ENCODE results near the gene ZNF683.
A peak's percentile ranks its signal among the peaks of the same experiment; 100 is the strongest.

ZNF683 gene

DNA sequence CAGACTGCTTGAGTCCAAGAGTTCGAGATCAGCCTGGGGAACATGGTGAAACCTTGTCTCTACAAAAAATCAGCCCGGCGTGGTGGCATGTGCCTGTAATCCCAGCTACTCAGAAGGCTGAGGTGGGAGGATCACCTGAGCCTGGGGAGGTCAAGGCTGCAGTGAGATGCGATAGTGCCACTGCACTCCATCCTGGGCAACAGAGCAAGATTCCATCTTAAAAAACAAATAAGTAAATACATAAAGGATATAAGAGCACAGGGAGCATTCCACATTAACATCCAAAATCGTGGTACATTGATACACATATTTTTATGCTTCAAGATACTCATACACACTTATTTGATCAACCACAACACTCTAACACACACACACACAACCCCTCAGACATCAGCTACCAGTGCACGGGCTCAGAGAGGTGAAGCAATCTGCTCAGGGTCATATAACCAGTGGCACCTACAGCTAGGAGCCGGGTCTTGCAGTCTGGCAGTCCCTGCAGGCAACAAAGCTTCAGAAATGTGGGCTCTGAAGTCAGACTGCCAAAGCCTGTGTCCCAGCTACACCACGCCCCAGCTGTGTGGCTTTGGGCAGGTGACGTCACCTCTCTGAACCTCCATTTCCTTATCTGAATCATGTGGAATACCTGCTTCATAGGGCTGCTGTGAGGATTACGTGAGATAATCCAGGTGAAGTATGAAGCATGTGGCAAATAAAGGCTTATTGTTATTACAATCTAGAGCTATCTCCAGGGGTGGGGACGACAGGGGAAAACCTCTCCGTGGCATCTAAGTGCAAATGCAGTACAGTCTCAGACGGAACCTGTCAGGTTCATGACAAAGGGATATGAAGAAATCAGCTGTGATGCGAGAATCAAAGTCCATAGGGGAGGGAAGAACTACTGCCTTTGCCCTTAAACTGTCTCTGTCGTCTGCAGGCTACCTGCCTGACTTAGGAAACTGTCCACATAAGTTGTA is 13.9 kb downstream of the ZNF683 start:
- peak; percentile 50 to 62 for DNase-seq (ENCODE audit: low read depth in 2 of 2)

DNA sequence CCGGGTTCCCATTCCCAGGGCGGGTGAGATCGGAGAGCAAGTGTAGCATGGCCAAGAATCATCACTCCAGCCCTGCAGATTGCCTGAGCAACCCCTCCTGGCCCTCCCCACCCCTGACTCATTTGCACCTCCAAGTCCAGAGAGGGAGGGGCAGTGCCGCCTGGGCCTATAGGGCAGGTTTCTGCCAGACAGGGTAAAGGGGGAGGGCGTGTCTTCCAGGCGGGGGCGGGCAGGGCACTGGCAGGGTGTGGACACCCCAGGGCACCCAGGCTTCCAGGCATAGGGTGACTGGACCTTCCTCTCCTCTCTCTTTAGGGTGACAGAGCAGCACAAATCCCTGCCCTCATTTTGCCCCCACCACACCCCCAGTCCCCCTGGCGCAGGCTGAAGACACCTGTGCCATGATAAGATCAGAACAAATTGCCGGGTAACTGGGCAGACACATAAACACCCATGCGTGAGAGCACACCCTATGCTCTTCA is 15.4 kb downstream of the ZNF683 start:
- no peak for DNase-seq (ENCODE audit: low read depth in 2 of 2)

DNA sequence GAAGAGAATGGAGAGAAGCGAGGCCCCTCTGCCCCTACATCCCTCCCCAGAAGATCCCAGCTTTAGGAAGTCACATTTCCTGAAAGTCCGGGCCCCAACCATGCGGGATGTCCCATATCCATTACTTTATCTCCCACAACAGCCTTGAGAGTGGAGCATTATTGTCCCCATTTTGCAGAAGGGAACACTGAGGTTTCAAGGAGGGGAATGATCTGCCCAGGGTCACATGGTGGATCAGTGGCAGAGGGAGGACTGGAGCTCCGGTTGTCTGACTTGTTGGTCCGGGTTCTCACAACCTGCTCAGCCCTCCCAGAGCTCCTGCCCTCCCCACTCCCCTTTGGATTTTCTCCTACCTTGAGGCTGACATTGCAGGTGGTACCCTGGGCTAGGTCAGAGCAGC is 16.4 kb downstream of the ZNF683 start:
- DNase-seq (ENCODE audit: low read depth in 2 of 2), result no peak

DNA sequence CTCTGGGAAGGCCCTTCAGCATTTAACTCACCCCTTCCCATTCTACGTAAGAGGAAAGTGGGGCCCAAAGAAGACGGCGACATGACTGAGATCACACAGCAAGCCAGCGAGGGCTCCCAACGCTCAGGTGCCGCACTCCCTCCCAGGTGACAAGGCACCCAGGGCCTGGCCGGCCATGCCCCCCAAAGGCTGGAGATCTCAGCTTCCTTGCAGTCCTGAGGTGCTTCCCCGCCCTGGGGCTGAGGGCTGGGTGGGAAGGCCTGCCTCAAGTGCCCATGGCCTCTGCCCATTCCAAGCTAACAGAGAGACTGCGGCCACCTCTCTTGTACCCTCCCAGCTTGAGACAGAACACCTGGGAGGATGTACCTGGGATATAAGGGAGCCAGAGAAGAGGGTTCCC is 17.6 kb downstream of the ZNF683 start:
- DNase-seq (ENCODE audit: low read depth in 2 of 2), result no peak

DNA sequence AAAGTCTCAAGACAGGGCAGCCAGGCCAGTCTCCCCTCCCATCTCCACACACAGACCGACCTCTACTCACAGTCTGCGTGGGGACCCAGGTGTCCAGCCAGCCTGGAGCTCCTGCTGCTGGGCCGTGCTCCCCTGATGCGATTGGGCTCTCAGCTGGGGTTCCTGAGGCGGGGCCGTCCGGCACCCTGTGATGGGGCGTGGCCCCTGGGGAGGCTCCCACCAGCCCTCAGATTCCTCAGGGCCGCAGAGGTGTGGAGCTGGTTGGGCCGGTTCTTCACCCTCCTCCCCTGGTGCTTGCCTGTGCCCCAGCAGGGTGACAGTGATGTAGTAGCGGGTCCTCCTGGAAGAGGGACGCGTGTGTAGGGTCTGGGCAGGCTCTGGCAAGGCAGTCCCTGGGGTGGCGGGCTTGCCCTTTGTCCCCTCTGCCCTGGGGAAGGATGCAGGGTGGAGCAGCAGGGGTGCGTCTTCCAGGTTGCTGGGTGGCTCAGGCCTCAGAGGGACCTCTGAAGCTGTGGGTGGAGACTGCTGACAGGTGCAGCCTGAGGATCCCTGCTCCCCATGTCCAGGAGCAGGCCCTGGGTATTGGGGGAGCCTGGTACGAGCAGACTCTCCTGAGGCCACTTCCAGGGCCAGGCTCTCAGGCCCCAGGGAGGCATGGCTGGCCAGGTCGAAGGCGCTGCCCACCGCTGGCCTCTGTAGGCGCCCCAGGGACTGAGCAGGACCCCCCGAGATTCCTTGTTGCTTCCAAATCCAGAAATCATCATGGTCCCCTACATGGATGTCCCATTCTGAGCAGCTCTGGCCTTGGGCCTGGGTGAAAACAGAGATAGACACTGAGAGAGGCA is 18.4 kb downstream of the ZNF683 start, which contains the start of gene CRYBG2:
Gene CRYBG2 (minus strand): TSS at position 155 of the 845 bp plus-strand sequence. CDS start 7,473 bp downstream, outside the sequence.
- no peak for DNase-seq (ENCODE audit: low read depth in 2 of 2)

DNA sequence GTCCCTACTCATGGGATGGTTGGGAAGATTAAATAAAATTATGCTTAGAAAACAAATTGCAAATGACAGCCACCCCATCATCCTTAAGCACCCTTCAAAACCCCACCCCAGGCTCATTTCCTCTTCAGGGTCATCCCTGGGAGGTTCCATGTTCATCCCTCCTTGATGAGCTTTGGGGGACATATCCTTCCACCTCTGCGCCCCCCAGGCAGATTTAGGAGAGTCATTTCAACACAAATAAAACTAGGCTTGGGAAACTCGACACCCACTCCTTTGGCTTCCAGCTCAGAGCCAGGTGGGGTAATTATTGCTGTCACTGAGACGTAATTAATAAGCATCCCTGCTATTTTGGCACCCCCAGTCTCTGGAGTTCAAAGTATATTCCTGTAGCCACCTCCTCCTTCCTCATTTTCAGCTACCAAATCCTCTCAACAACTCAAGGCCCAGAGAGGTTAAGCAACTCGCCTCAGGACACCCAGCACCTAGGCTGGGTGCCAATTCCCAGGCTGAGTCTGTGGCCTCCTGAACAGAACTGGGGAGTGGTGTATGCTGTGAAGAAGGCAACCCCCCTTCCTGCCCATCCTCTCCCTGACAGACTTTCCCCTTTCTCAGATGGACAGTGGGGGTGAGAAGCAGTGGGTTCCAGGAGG is 19.2 kb downstream of the ZNF683 start:
- no peak for DNase-seq (ENCODE audit: low read depth in 2 of 2)

DNA sequence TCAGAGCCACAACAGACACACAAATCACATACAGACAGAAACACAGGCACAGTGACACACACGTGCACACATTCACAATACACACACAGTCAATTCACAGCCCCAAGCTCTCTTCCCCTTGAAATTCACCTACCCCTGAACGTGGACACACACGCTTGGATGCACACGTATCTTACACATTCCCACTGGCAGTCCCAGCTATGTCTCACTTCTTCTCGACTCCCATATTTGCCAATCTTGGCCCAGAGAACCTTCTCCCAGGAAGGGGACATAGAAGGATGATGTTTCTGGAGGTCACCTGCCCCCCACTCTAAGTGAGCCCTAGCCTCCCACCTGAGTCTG is 20.2 kb downstream of the ZNF683 start:
- DNase-seq (ENCODE audit: low read depth in 2 of 2), result no peak

DNA sequence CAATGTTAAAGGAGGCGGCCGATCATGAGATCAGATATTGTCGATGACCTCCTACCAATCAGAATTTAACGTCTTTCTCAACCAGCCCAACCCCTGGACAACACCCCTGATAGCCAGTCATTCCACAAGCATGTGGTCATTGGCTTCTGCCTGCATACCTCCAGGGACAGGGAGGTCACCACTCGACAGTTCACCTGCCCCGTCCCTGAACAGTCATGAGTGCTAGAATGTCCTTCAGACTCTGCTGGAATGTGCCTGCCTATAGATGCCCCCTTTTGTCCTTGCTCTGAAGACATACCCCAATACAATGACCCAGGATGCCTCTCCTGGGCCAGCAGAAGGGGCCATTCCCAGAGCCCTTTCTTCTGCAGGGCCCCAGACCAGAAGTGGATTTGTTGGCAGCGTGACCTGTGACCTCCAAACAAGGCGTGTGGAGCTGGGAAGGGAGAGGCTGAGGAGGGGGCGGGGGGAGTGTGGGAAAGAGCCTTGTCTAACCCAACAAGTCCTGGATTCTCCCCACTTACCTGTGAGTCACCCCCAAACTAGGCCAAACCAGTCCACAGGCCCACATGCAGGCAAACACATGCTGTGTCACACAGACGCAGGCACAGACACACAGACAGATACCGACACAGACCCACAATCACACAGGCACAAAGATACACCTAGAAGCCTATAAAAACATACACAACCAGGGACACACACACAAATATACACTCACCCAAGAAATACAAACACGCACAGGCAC is 20.8 kb downstream of the ZNF683 start:
- no peak for DNase-seq (ENCODE audit: low read depth in 2 of 2)

DNA sequence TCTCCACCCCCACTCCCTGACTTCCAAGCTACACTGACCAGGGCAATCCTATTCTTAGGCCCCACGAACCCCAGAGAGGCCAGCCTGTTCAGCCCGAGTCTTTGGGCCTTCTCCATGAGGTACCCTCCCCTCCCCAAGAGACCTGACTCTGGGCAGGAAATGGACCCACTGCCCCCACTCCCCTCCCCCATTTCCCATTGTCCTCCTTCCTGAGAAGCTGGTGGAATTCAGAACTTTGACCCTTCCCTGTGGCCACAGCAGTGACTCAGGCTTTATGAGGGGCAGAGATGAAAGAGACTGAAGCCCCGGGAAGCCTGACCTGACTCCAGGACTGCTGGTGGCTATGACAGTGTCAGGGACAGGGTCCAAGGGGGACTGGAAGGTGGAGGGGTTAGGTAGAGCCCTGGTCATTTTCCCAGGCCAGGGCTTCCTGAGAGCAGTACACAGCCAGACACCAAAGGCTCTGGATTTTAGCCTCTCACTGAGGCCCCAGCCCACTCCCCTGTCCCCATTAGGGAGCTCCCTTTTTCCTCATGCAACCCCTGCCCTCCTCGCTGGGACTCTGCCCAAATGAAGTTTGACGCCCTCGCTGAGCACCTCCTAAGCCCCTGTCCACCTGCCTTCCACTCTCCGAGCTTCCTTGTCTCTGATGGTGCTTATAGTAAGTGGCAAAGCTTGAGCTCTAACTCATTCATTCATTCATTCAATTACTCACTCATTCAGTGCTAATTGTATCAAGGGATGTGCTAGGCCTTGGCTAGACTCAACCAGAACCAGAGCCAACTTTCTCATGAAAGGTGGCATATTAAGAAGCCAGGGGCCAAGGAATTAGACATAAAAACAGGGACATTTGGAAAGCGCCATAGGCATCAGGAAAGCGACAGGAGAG is 21.6 kb downstream of the ZNF683 start:
- DNase-seq (ENCODE audit: low read depth in 2 of 2), result no peak

DNA sequence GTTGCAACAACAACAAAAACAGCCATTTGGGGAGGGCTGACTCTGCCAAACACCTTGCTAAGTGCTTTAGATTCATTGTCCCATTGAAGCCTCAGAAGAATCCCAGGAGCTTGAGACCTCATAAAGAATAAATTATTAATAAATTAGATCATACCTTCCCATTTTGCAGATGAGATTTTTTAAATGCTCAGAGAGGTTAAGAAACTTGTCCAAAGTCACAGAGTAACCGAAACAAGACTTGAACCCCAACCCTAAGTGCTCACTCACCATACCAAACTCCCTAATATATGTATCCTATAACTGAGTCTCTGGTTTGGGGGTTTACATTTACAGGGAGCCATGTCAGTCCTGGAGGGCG is 22.2 kb downstream of the ZNF683 start:
- DNase-seq (ENCODE audit: low read depth in 2 of 2), result no peak

DNA sequence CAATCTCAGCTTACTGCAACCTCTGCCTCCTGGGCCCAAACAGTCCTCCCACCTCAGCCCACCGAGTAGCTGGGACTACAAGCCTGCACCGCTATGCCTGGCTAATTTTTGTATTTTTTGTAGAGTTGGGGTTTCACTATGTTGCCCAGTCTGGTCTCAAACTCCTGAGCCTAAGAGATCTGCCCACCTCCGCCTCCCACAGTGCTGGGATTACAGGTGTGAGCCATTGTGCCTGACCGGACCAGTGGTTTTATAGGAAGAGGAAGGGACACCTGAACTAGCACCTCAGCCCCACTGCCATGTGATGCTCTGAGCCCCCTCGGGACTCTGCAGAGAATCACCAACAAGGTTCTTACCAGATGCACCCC is 22.7 kb downstream of the ZNF683 start:
- no peak for DNase-seq (ENCODE audit: low read depth in 2 of 2)

DNA sequence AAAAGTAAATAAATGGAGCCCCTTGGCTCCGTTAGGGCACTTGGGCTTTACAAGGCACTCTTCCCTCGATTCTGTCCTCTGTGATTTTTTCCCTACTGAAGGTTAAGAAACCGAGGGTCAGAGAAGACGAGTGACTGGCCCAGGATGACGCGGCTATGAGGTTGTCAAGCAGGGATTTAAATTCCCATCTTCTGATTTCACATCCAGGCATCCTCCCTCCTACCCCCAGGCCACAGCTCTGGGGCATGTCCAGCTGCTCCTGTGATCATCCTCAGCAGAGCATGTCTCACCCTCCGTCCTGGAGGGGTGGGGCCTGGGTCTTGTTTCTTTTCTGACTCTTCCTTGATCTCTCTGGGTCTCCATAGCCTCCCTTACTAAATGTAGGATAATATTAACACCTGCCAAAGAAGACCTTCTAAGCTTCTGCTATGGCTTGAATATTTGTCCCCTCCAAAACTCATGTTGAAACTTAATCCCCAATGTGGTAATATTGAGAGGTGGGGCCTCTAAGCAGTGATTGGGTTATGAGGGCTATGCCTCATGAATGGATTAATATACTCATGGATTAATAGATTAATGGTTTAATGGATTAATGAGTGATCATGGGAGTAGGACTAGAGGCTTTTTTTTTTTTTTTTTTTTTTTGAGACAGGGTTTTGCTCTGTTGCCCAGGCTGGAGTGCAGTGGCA is 23.2 kb downstream of the ZNF683 start:
- no peak for DNase-seq (ENCODE audit: low read depth in 2 of 2)

DNA sequence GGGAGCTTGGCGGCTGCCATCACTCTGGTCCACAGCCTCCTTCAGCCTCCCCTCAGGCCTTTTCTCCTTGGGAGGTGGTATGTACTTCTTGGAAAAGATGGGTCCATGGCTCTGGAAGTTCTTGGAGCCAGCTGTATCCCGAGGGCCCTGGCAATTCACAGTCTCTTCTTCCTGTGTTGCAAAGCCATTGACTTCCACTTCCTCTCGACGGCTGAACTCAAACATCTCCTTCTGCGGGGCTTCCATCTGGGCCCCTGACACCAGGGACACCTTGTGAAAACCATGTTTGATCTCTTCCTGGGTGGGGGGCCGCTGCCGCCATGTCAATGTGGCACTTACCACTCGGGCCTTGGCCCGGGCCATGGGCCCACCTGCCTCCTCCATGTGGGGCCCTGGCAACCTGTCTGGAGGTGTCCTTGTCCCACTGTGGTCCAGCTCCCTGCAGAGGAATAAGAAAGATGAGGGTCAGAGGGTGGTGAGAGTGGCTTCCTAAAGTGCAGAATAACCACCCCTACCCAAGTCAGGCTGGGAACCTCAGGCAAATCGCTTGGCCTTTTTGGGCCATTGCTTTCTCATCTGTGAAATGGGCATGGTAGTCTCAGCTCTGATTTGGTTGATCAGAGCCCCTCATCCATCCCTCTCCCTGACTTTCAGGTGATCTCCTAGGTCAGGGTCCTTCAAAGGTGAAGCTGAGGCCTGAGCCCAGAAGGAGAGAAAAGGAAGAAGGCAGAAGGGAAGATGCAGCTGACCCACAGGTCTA is 26.1 kb downstream of the ZNF683 start:
- no peak for DNase-seq (ENCODE audit: low read depth in 2 of 2)

DNA sequence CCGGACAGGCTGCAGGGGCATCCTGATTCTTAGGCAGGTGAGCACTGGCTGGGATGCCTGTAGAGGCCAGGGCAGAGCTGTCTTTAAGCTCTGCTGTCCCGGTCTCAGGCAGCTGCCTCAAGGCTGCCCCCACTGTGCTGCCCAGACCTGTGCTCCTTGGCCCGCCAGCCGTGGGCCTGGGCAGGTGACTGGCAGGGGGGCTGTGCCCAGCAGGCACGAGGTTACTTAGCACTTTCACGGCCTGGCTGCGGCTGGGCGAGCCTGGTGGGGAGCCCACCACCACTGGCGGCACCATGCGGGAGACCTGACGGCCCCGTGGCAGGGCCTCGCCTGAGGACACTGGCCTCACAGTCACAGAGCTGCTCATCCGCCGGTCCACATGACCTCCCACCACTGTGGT is 26.8 kb downstream of the ZNF683 start:
- DNase-seq (ENCODE audit: low read depth in 2 of 2), result no peak

DNA sequence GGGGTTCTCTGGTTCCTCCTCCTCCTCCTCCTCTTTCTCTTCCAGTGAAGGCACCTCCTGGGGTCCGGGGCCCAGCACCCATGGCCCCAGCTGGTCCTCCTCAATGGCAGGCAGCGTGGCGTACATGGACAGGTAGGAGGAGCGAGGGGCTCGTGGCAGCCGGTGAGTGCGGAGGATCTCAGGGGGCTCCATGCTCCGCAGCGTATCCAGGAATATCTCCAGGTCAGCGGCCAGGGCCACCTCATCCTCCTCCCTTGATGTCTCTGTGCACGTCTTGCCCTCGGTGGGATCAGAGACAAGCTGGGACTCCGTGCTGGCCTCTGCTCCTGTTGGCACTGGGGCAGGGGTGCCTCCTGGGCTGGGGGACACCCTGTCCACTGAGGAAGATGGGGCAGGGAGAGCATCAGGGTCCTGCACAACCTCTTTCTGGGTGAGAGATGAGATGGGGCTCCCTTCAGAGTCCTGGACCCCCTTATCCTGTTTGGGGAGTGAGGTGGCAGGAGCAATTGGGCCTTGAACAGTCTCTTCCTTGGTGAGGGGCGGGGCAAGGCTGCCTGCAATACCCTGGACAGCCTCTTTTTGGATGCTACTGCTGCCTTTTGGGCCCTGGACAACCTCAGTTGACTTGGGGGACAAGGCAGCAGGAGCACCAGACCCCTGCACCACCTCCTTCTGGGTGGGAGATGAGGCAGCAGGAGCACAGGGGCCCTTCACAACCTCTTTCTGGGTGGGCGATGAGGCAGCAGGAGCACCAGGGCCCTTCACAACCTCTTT is 28.2 kb downstream of the ZNF683 start:
- no peak for DNase-seq (ENCODE audit: low read depth in 2 of 2)

DNA sequence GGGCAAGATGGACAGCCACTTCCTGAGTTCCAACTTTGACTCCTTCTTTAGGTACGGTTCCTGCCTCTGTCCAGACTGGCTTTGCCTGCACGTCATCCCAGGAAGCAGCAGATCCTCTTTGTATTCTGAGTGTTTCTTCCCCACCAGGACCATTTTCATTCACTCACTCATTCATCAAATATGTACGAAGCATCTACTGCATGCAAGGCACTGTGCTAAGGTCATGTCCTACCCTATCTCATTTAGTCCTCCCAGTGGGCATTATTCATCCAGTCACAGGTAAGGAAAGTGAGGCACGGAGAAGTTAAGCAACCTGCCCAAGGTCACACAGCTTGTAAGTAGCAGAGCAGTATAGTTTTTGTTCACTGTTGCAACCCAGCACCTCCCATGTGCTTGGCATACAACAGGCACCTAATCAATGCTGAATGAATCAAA is 32.5 kb downstream of the ZNF683 start:
- DNase-seq (ENCODE audit: low read depth in 2 of 2), result no peak

DNA sequence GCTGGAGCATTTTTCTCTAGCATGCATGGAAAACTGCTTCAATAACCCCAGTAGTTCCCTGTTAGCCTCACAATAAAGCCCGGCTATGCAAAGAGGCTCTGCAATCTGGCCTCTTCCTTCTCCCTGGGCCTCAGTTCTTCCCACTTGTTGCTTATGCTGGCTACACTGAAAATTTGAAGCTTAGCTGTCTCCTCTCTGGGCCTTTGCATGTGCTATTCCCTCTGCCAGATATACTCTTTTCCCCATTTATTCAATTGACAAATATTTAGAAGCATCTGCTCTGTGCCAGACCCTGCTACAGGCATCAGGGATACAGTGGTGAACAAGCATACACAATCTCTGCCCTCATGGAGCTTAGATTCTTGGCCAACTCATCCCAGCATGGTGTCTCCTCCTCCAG is 33.9 kb downstream of the ZNF683 start:
- DNase-seq (ENCODE audit: low read depth in 2 of 2), result no peak

DNA sequence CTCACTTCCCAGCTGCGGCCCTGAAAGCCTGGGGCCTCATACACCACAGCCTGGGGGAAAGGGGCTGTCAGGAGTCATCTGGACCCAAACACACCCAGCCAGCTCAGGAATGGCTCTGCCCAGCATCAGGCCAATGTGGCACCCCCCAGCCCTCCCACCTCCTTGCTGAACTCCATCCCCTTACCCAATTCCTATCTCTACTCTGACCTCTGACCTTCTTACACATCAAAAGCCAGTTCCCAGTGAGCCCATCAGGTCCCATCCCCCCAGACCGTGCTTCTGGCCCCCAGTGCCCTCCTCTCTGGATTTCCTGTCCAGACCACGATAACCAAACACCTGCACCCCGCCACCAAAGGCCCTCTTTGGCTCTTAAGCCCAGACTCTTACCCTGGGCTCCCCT is 34.9 kb downstream of the ZNF683 start:
- no peak for DNase-seq (ENCODE audit: low read depth in 2 of 2)
